ENCODE data around the gene FAF1. TPM values are rescaled to one million over a fixed set of nuclear protein-coding genes. Genes with fewer than 3 reads are reported as not detected.

The FAF1 gene
- total RNA-seq, 4 donors from 2014 or later, result 25.1 to 74.6 (median 37.2) TPM

GRCh38 chr1:50497007-50497406 is 463.1 kb downstream of the FAF1 start:
- Histone ChIP-seq H3K36me3 (peaks cover 0 to 10% (median 4%) of the 10 kb centered on the region in 4 donors), H3K9me3 (peaks cover 9 to 19% of the 10 kb centered on the region in 2 donors), H3K4me3 (no peak overlapping the region), H3K4me1 (peaks cover 0 to 5% (median 0%) of the 10 kb centered on the region in 4 donors), H3K27me3 (no peaks in the 10 kb centered on the region), H3K27ac (no peak overlapping the region)
- TF ChIP-seq POLR2A (IDR thresholded peaks at IDR 0.05) (no peak), POLR2AphosphoS5 (IDR thresholded peaks at IDR 0.05) (no peak), CTCF (IDR thresholded peaks at IDR 0.05) (no peak), EP300 (IDR thresholded peaks at IDR 0.05; ENCODE audit: low read depth) (no peak)
- intact Hi-C loops (cut with DNase I; ENCODE audit: low total_unique reads), result no loop called here
- 88 to 100% methylated on average over 1 of the region's 1 CpG for WGBS, 2 donors (ENCODE audit: low coverage in 1 of 2)
- no peak for DNase-seq
- in situ Hi-C loops (cut with MboI; ENCODE audit: low pct_ligation_motif_present in 1 of 4, low pct_unique_long_range_greater_than_20kb in 1 of 4, low sequenced_read_pairs in 3 of 4), result no loop called here

- H3K27me3 ChIP-seq, result no peaks in the 10 kb centered on the region
- DNase-seq, result peak; percentile 41
- H3K36me3 ChIP-seq, result peaks cover 0 to 24% (median 8%) of the 10 kb centered on the region in 4 donors
- peaks cover 9 to 19% of the 10 kb centered on the region in 2 donors for H3K9me3 ChIP-seq
- WGBS, 2 donors (ENCODE audit: low coverage in 1 of 2), result 47 to 48% methylated on average over 2 of the region's 2 CpGs
- intact Hi-C loops (cut with DNase I; ENCODE audit: low total_unique reads) (no loop called here), in situ Hi-C loops (cut with MboI; ENCODE audit: low pct_ligation_motif_present in 1 of 4, low pct_unique_long_range_greater_than_20kb in 1 of 4, low sequenced_read_pairs in 3 of 4) (no loop called here)
- no peak for TF ChIP-seq CTCF (IDR thresholded peaks at IDR 0.05)
- peak; percentile 22 for TF ChIP-seq EP300 (IDR thresholded peaks at IDR 0.05; ENCODE audit: low read depth)
- TF ChIP-seq POLR2AphosphoS5 (IDR thresholded peaks at IDR 0.05), result peak in 1 of 3 donors; percentile 53
- H3K4me1 ChIP-seq, result peaks cover 0 to 5% (median 0%) of the 10 kb centered on the region in 4 donors
- H3K27ac ChIP-seq, result no peak overlapping the region
- no peak overlapping the region for H3K4me3 ChIP-seq
Measured at GRCh38 chr1:50493710-50494109, 466.4 kb downstream of the FAF1 start.

- H3K27me3 ChIP-seq, result no peaks in the 10 kb centered on the region
- peaks cover 0 to 5% (median 0%) of the 10 kb centered on the region in 4 donors for H3K4me1 ChIP-seq
- peaks cover 0 to 15% (median 7%) of the 10 kb centered on the region in 4 donors for H3K36me3 ChIP-seq
- H3K9me3 ChIP-seq, result peaks cover 8 to 9% of the 10 kb centered on the region in 2 donors
- no peak overlapping the region for H3K27ac ChIP-seq
- 87 to 100% methylated on average over 1 of the region's 1 CpG for WGBS, 2 donors (ENCODE audit: low coverage in 1 of 2)
- intact Hi-C loops (cut with DNase I; ENCODE audit: low total_unique reads), result no loop called here
- H3K4me3 ChIP-seq, result no peak overlapping the region
- no peak for TF ChIP-seq POLR2A (IDR thresholded peaks at IDR 0.05)
- TF ChIP-seq POLR2AphosphoS5 (IDR thresholded peaks at IDR 0.05), result no peak
- no peak for TF ChIP-seq EP300 (IDR thresholded peaks at IDR 0.05; ENCODE audit: low read depth)
- TF ChIP-seq CTCF (IDR thresholded peaks at IDR 0.05), result no peak
- DNase-seq, result no peak
- in situ Hi-C loops (cut with MboI; ENCODE audit: low pct_ligation_motif_present in 1 of 4, low pct_unique_long_range_greater_than_20kb in 1 of 4, low sequenced_read_pairs in 3 of 4), result no loop called here
Measured at GRCh38 chr1:50492142-50492541, 467.9 kb downstream of the FAF1 start.

- in situ Hi-C loops (cut with MboI; ENCODE audit: low pct_ligation_motif_present in 1 of 4, low pct_unique_long_range_greater_than_20kb in 1 of 4, low sequenced_read_pairs in 3 of 4), result no loop called here
- no peak for DNase-seq
Measured at GRCh38 chr1:50491142-50491541, 468.9 kb downstream of the FAF1 start.

More at GRCh38 chr1:50491142-50491541, 468.9 kb downstream of the FAF1 start:
- peaks cover 0 to 14% (median 5%) of the 10 kb centered on the region in 4 donors for H3K36me3 ChIP-seq
- H3K27me3 ChIP-seq, result no peaks in the 10 kb centered on the region
- TF ChIP-seq POLR2AphosphoS5 (IDR thresholded peaks at IDR 0.05), result no peak
- TF ChIP-seq POLR2A (IDR thresholded peaks at IDR 0.05), result no peak
- TF ChIP-seq EP300 (IDR thresholded peaks at IDR 0.05; ENCODE audit: low read depth), result no peak
- no peak for TF ChIP-seq CTCF (IDR thresholded peaks at IDR 0.05)
- no peak overlapping the region for H3K4me3 ChIP-seq
- no peak overlapping the region for H3K27ac ChIP-seq
- peaks cover 0 to under 1% of the 10 kb centered on the region in 2 donors for H3K9me3 ChIP-seq
- H3K4me1 ChIP-seq, result peaks cover 0 to 5% (median 0%) of the 10 kb centered on the region in 4 donors
- intact Hi-C loops (cut with DNase I; ENCODE audit: low total_unique reads), result no loop called here

Measured in transverse colon (tissue), 4 donors.